Hepatocyte (in vitro differentiated cells): ENCODE results near the gene CREB3. TPM values are rescaled to one million over a fixed set of nuclear protein-coding genes. Genes with fewer than 3 reads are reported as not detected.

Experiments used
- DNase-seq: peaks from one replicate; pipeline ENCODE4 v3.0.0-alpha.2; 2016; ENCODE audit warnings: low spot score
- H2AFZ ChIP-seq: fragments of 200-600 bp; sonication (generic); 2 replicates; pipeline ENCODE4 v1.6.0; 2016; ENCODE audit warnings: antibody characterized with exemption, mild to moderate bottlenecking
- H3K27ac ChIP-seq: fragments of 200-600 bp; sonication (generic); 2 replicates; pipeline ENCODE4 v1.5.1; 2016; ENCODE audit warnings: mild to moderate bottlenecking
- H3K27me3 ChIP-seq: fragments of 200-600 bp; sonication (generic); 2 replicates; pipeline ENCODE4 v1.6.1; 2016
- H3K36me3 ChIP-seq: fragments of 200-600 bp; sonication (generic); replicated peaks from 2 replicates; pipeline ENCODE4 v1.5.1; 2016; ENCODE audit warnings: low read depth; ENCODE audit not compliant: insufficient read depth
- H3K4me1 ChIP-seq: fragments of 200-600 bp; sonication (generic); 2 replicates; pipeline ENCODE4 v1.5.1; 2016; ENCODE audit warnings: mild to moderate bottlenecking, moderate library complexity; ENCODE audit not compliant: insufficient read depth
- H3K4me2 ChIP-seq: fragments of 200-600 bp; sonication (generic); 2 replicates; pipeline ENCODE4 v1.6.0; 2016
- H3K4me3 ChIP-seq: fragments of 200-600 bp; sonication (generic); 2 replicates; pipeline ENCODE4 v1.5.1; 2016; ENCODE audit warnings: mild to moderate bottlenecking
- H3K79me2 ChIP-seq: fragments of 200-600 bp; sonication (generic); 2 replicates; pipeline ENCODE4 v1.6.0; 2017; ENCODE audit warnings: mild to moderate bottlenecking
- H3K9me2 ChIP-seq: fragments of 200-600 bp; sonication (generic); replicated peaks from 2 replicates; pipeline ENCODE4 v1.6.0; 2017; ENCODE audit warnings: mild to moderate bottlenecking; ENCODE audit not compliant: insufficient read depth
- H3K9me3 ChIP-seq: fragments of 200-600 bp; sonication (generic); 2 replicates; pipeline ENCODE4 v1.5.1; 2016; ENCODE audit warnings: low read depth, mild to moderate bottlenecking
- H4K20me1 ChIP-seq: fragments of 200-600 bp; sonication (generic); 2 replicates; pipeline ENCODE4 v1.6.0; 2016; ENCODE audit warnings: mild to moderate bottlenecking; ENCODE audit not compliant: insufficient read depth, poor library complexity, severe bottlenecking
- CTCF ChIP-seq: fragments of 200-600 bp; sonication (generic); IDR thresholded peaks from 2 replicates; pipeline ENCODE4 v1.5.1; 2016; ENCODE audit warnings: antibody characterized with exemption, mild to moderate bottlenecking; ENCODE audit not compliant: poor library complexity
- EZH2 ChIP-seq: fragments of 200-600 bp; sonication (generic); IDR thresholded peaks from 2 replicates; pipeline ENCODE4 v1.6.1; 2016; ENCODE audit warnings: antibody characterized with exemption, mild to moderate bottlenecking, borderline replicate concordance
- EZH2phosphoT487 ChIP-seq: fragments of 200-600 bp; sonication (generic); IDR thresholded peaks from one replicate; pipeline ENCODE4 v1.6.1; 2018; ENCODE audit warnings: antibody characterized with exemption, mild to moderate bottlenecking, low read depth, moderate library complexity; ENCODE audit not compliant: unreplicated experiment, severe bottlenecking
- WGBS: methylation state at CpG from one replicate; pipeline ENCODE4 v1.1.6; 2016; ENCODE audit warnings: low lambda C conversion rate; ENCODE audit errors: missing lambda C conversion rate; 5-methylcytosine and 5-hydroxymethylcytosine counted together
- microRNA-seq: library from miRNA; unstranded; fragments of <30 nt; microRNA quantifications from one replicate; pipeline ENCODE4, GENCODE V29; 2017
- polyA plus RNA-seq: library from polyadenylated mRNA; unstranded; fragments of >200 nt; fragmentation: Nextera tagmentation; extraction: Ambion mirVana; gene quantifications from 2 replicates; pipeline ENCODE4 v1.2.1, GENCODE V29; 2016
- small RNA-seq: library from RNA; depleted of rRNA; stranded (forward); fragments of <200 nt; gene quantifications from one replicate; pipeline ENCODE3, GENCODE V24; 2014
- total RNA-seq: library from RNA; depleted of rRNA; stranded (reverse); fragments of >200 nt; gene quantifications from 2 replicates; pipeline ENCODE4 v1.2.3, GENCODE V29; 2014

Gene CREB3
- total and polyA plus RNA-seq, 2 experiments from 2014 or later: 54.6 to 79.9 TPM

GRCh38 chr9:35781066-35781465, 48.6 kb downstream of the CREB3 start:
- no peaks in the 10 kb centered on the region for H3K36me3 ChIP-seq
- WGBS: 80% methylated on average over 2 of the region's 2 CpGs
- H3K27me3 ChIP-seq: no peaks in the 10 kb centered on the region
- H3K9me3 ChIP-seq: no peaks in the 10 kb centered on the region
- no peaks in the 10 kb centered on the region for H4K20me1 ChIP-seq
- no peak overlapping the region for H3K4me3 ChIP-seq
- DNase-seq: no peak
- H3K4me2 ChIP-seq: no peak overlapping the region
- TF ChIP-seq EZH2phosphoT487 (no peak), CTCF (no peak), EZH2 (no peak)
- H2AFZ ChIP-seq: no peak overlapping the region
- no peaks in the 10 kb centered on the region for H3K79me2 ChIP-seq
- H3K27ac ChIP-seq: no peak overlapping the region
- H3K4me1 ChIP-seq: no peaks in the 10 kb centered on the region
- no peaks in the 10 kb centered on the region for H3K9me2 ChIP-seq

DNA sequence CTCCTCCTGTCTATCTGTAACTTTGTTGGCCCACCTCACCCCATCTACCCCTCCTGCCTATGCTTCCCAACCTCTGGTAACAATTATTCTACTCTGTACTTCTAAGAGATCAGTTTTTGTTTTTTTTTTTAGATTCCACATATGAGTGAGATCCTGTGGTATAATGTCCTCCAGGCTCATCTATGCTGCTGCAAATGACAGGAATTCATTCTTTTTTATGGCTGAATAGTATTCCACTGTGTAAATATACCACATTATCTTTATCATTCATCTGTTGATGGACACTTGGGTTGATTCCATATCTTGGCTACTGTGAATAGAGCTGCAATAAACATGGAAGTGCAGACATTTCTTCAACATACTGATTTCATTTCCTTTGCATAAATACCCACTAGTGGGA, 51.0 kb downstream of the CREB3 start:
- H3K4me3 ChIP-seq: no peak overlapping the region
- H3K9me2 ChIP-seq: no peaks in the 10 kb centered on the region
- TF ChIP-seq CTCF: no peak
- TF ChIP-seq EZH2: no peak
- no peak for TF ChIP-seq EZH2phosphoT487
- no peaks in the 10 kb centered on the region for H3K36me3 ChIP-seq
- no peak overlapping the region for H3K27ac ChIP-seq
- H4K20me1 ChIP-seq: no peaks in the 10 kb centered on the region
- no peaks in the 10 kb centered on the region for H3K27me3 ChIP-seq
- DNase-seq: no peak
- no peaks in the 10 kb centered on the region for H3K79me2 ChIP-seq
- no peaks in the 10 kb centered on the region for H3K4me1 ChIP-seq
- no peak overlapping the region for H2AFZ ChIP-seq
- no peaks in the 10 kb centered on the region for H3K9me3 ChIP-seq
- H3K4me2 ChIP-seq: no peak overlapping the region

Small RNA genes within 50 kb of the gene (microRNA-seq; reads per million reads assigned to microRNA genes)
- gene MIR6852 (1.8 reads per million), gene MIR6853 (2.2 reads per million)

Small RNA genes within 50 kb of the gene (small RNA-seq; reads per million reads assigned to genes)
- 0.19 reads per million for gene MIR6853

Other genes with a start within 250 kb of the CREB3 start
- gene RUSC2, start 242.6 kb upstream of the CREB3 start, total RNA-seq: 12.6 and 17.7 TPM in 2 replicates
- 16.6 and 17.5 TPM in 2 replicates for gene RUSC2, start 242.6 kb upstream of the CREB3 start, polyA plus RNA-seq
- gene TESK1, start 127.4 kb upstream of the CREB3 start, total RNA-seq: 17.4 and 20.1 TPM in 2 replicates
- 27.2 and 30.3 TPM in 2 replicates for gene TESK1, start 127.4 kb upstream of the CREB3 start, polyA plus RNA-seq
- gene CD72, start 114.3 kb upstream of the CREB3 start, total RNA-seq: 1.9 and 2.0 TPM in 2 replicates
- 1.1 and 1.3 TPM in 2 replicates for gene CD72, start 114.3 kb upstream of the CREB3 start, polyA plus RNA-seq
- not detected in 2 replicates for gene SIT1, start 81.7 kb upstream of the CREB3 start, total RNA-seq
- gene SIT1, start 81.7 kb upstream of the CREB3 start, polyA plus RNA-seq: not detected in 2 replicates
- 1,377 and 3,174 TPM in 2 replicates for gene RMRP, start 74.6 kb upstream of the CREB3 start, total RNA-seq
- not detected in 2 replicates for gene RMRP, start 74.6 kb upstream of the CREB3 start, polyA plus RNA-seq
- gene CCDC107, start 74.4 kb upstream of the CREB3 start, total RNA-seq: 12.1 and 13.8 TPM in 2 replicates
- 39.5 and 42.2 TPM in 2 replicates for gene CCDC107, start 74.4 kb upstream of the CREB3 start, polyA plus RNA-seq
- gene ARHGEF39, start 67.5 kb upstream of the CREB3 start, total RNA-seq: 1.8 and 9.4 TPM in 2 replicates
- 5.2 and 5.6 TPM in 2 replicates for gene ARHGEF39, start 67.5 kb upstream of the CREB3 start, polyA plus RNA-seq
- 0.27 TPM in 1 of 2 replicates, not detected in the other for gene CA9, start 58.7 kb upstream of the CREB3 start, total RNA-seq
- 2.1 and 2.4 TPM in 2 replicates for gene CA9, start 58.7 kb upstream of the CREB3 start, polyA plus RNA-seq
- gene TPM2, start 42.7 kb upstream of the CREB3 start, total RNA-seq: 98.7 and 106 TPM in 2 replicates
- 166 and 203 TPM in 2 replicates for gene TPM2, start 42.7 kb upstream of the CREB3 start, polyA plus RNA-seq
- 100 and 113 TPM in 2 replicates for gene TLN1, start 471 bp upstream of the CREB3 start, total RNA-seq
- gene TLN1, start 471 bp upstream of the CREB3 start, polyA plus RNA-seq: 70.5 and 73.4 TPM in 2 replicates
- 58.5 and 60.5 TPM in 2 replicates for gene GBA2, start 16.6 kb downstream of the CREB3 start, total RNA-seq
- gene GBA2, start 16.6 kb downstream of the CREB3 start, polyA plus RNA-seq: 77.5 and 80.2 TPM in 2 replicates
- 17.1 and 19.3 TPM in 2 replicates for gene RGP1, start 16.6 kb downstream of the CREB3 start, total RNA-seq
- gene RGP1, start 16.6 kb downstream of the CREB3 start, polyA plus RNA-seq: 11.2 and 11.4 TPM in 2 replicates
- gene MSMP, start 21.6 kb downstream of the CREB3 start, total RNA-seq: not detected in 2 replicates
- not detected in 2 replicates for gene MSMP, start 21.6 kb downstream of the CREB3 start, polyA plus RNA-seq
- 12.8 and 13.9 TPM in 2 replicates for gene NPR2, start 58.9 kb downstream of the CREB3 start, total RNA-seq
- 12.2 and 14.4 TPM in 2 replicates for gene NPR2, start 58.9 kb downstream of the CREB3 start, polyA plus RNA-seq
- gene SPAG8, start 79.6 kb downstream of the CREB3 start, total RNA-seq: 0.10 and 1.4 TPM in 2 replicates
- gene SPAG8, start 79.6 kb downstream of the CREB3 start, polyA plus RNA-seq: 0.55 and 0.63 TPM in 2 replicates
- gene HINT2, start 82.4 kb downstream of the CREB3 start, total RNA-seq: 31.9 and 45.7 TPM in 2 replicates
- gene HINT2, start 82.4 kb downstream of the CREB3 start, polyA plus RNA-seq: 81.4 and 87.3 TPM in 2 replicates
- gene FAM221B, start 96.1 kb downstream of the CREB3 start, total RNA-seq: not detected in 2 replicates
- gene FAM221B, start 96.1 kb downstream of the CREB3 start, polyA plus RNA-seq: 0.26 TPM in 1 of 2 replicates, not detected in the other
- gene TMEM8B, start 96.6 kb downstream of the CREB3 start, total RNA-seq: 7.5 and 12.3 TPM in 2 replicates
- gene TMEM8B, start 96.6 kb downstream of the CREB3 start, polyA plus RNA-seq: 13.4 and 14.6 TPM in 2 replicates
- gene OR13J1, start 137.7 kb downstream of the CREB3 start, total RNA-seq: not detected in 2 replicates
- gene OR13J1, start 137.7 kb downstream of the CREB3 start, polyA plus RNA-seq: not detected in 2 replicates
- 0.24 and 0.90 TPM in 2 replicates for gene HRCT1, start 173.5 kb downstream of the CREB3 start, total RNA-seq
- gene HRCT1, start 173.5 kb downstream of the CREB3 start, polyA plus RNA-seq: 0.72 and 1.8 TPM in 2 replicates
- not detected in 2 replicates for gene SPAAR, start 176.8 kb downstream of the CREB3 start, total RNA-seq
- gene SPAAR, start 176.8 kb downstream of the CREB3 start, polyA plus RNA-seq: 0.52 TPM in 1 of 2 replicates, not detected in the other
- 0.27 TPM in 1 of 2 replicates, not detected in the other for gene OR2S2, start 225.5 kb downstream of the CREB3 start, total RNA-seq
- gene OR2S2, start 225.5 kb downstream of the CREB3 start, polyA plus RNA-seq: not detected in 2 replicates